ENCODE measurements around the gene DNAJC28. TPM values are rescaled to one million over a fixed set of nuclear protein-coding genes. Genes with fewer than 3 reads are reported as not detected.

Gene DNAJC28
- total and polyA plus RNA-seq, 4 donors = 0.83 to 3.2 (median 2.7) TPM

GRCh38 chr21:33518899-33519298 is 27.4 kb upstream of the DNAJC28 start:
- peaks cover 0 to 2% (median 0%) of the 10 kb centered on the region in 4 donors for H3K4me1 ChIP-seq (ENCODE audit: control insufficient read depth in 4 of 4, insufficient read depth in 4 of 4, low read length in 3 of 4)
- no peaks in the 10 kb centered on the region for H3K9me3 ChIP-seq (ENCODE audit: control insufficient read depth in 4 of 4, low read length in 3 of 4)
- no peak for DNase-seq (ENCODE audit: low spot score)
- WGBS = 94% methylated on average over 4 of the region's 4 CpGs
- TF ChIP-seq HNF4G (IDR thresholded peaks at IDR 0.05) (no peak), MAX (IDR thresholded peaks at IDR 0.05) (no peak), FOXA2 (IDR thresholded peaks at IDR 0.05) (no peak), GABPA (IDR thresholded peaks at IDR 0.05 in 1 of 2, conservative IDR thresholded peaks at IDR 0.05 in 1 of 2) (no peak), JUND (IDR thresholded peaks at IDR 0.05) (no peak), FOXA1 (IDR thresholded peaks at IDR 0.05) (no peak), EGR1 (IDR thresholded peaks at IDR 0.05; ENCODE audit: low read depth in 2 of 2) (no peak), SP1 (IDR thresholded peaks at IDR 0.05) (no peak), YY1 (IDR thresholded peaks at IDR 0.05) (no peak), RAD21 (IDR thresholded peaks at IDR 0.05) (no peak), NR2F2 (IDR thresholded peaks at IDR 0.05) (no peak), RXRA (IDR thresholded peaks at IDR 0.05) (no peak), HNF4A (conservative IDR thresholded peaks at IDR 0.05) (no peak), TAF1 (conservative IDR thresholded peaks at IDR 0.05) (no peak)
- TF ChIP-seq, protein P1, sequence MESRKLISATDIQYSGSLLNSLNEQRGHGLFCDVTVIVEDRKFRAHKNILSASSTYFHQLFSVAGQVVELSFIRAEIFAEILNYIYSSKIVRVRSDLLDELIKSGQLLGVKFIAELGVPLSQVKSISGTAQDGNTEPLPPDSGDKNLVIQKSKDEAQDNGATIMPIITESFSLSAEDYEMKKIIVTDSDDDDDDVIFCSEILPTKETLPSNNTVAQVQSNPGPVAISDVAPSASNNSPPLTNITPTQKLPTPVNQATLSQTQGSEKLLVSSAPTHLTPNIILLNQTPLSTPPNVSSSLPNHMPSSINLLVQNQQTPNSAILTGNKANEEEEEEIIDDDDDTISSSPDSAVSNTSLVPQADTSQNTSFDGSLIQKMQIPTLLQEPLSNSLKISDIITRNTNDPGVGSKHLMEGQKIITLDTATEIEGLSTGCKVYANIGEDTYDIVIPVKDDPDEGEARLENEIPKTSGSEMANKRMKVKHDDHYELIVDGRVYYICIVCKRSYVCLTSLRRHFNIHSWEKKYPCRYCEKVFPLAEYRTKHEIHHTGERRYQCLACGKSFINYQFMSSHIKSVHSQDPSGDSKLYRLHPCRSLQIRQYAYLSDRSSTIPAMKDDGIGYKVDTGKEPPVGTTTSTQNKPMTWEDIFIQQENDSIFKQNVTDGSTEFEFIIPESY (IDR thresholded peaks at IDR 0.05) = no peak
- TF ChIP-seq, protein P2, sequence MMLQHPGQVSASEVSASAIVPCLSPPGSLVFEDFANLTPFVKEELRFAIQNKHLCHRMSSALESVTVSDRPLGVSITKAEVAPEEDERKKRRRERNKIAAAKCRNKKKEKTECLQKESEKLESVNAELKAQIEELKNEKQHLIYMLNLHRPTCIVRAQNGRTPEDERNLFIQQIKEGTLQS (IDR thresholded peaks at IDR 0.05) = no peak
- TF ChIP-seq, protein P3, sequence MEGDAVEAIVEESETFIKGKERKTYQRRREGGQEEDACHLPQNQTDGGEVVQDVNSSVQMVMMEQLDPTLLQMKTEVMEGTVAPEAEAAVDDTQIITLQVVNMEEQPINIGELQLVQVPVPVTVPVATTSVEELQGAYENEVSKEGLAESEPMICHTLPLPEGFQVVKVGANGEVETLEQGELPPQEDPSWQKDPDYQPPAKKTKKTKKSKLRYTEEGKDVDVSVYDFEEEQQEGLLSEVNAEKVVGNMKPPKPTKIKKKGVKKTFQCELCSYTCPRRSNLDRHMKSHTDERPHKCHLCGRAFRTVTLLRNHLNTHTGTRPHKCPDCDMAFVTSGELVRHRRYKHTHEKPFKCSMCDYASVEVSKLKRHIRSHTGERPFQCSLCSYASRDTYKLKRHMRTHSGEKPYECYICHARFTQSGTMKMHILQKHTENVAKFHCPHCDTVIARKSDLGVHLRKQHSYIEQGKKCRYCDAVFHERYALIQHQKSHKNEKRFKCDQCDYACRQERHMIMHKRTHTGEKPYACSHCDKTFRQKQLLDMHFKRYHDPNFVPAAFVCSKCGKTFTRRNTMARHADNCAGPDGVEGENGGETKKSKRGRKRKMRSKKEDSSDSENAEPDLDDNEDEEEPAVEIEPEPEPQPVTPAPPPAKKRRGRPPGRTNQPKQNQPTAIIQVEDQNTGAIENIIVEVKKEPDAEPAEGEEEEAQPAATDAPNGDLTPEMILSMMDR (IDR thresholded peaks at IDR 0.05; ENCODE audit: low read depth, low read length, missing input control) = no peak
- TF ChIP-seq, protein P4, sequence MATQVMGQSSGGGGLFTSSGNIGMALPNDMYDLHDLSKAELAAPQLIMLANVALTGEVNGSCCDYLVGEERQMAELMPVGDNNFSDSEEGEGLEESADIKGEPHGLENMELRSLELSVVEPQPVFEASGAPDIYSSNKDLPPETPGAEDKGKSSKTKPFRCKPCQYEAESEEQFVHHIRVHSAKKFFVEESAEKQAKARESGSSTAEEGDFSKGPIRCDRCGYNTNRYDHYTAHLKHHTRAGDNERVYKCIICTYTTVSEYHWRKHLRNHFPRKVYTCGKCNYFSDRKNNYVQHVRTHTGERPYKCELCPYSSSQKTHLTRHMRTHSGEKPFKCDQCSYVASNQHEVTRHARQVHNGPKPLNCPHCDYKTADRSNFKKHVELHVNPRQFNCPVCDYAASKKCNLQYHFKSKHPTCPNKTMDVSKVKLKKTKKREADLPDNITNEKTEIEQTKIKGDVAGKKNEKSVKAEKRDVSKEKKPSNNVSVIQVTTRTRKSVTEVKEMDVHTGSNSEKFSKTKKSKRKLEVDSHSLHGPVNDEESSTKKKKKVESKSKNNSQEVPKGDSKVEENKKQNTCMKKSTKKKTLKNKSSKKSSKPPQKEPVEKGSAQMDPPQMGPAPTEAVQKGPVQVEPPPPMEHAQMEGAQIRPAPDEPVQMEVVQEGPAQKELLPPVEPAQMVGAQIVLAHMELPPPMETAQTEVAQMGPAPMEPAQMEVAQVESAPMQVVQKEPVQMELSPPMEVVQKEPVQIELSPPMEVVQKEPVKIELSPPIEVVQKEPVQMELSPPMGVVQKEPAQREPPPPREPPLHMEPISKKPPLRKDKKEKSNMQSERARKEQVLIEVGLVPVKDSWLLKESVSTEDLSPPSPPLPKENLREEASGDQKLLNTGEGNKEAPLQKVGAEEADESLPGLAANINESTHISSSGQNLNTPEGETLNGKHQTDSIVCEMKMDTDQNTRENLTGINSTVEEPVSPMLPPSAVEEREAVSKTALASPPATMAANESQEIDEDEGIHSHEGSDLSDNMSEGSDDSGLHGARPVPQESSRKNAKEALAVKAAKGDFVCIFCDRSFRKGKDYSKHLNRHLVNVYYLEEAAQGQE (IDR thresholded peaks at IDR 0.05) = no peak
- H3K4me3 ChIP-seq (ENCODE audit: low read depth in 1 of 3, low read length in 3 of 3) = no peak overlapping the region
- peaks cover 8 to 54% (median 40%) of the 10 kb centered on the region in 4 donors for H3K36me3 ChIP-seq (ENCODE audit: control insufficient read depth in 4 of 4, insufficient read depth in 3 of 4, low read depth in 1 of 4, low read length in 3 of 4)
- H3K27ac ChIP-seq (ENCODE audit: low read depth in 1 of 2, low read length in 2 of 2) = no peak overlapping the region
- no peaks in the 10 kb centered on the region for H3K27me3 ChIP-seq (ENCODE audit: control insufficient read depth in 4 of 4, insufficient read depth in 4 of 4, low read length in 3 of 4)
- no peak overlapping the region for H3K9ac ChIP-seq (ENCODE audit: low read depth in 1 of 2, low read length in 2 of 2)
